HG03565 (cell line): ENCODE measurements around the gene PHIP.

Source experiments
- ATAC-seq: cut with Tn5 transposase; IDR thresholded peaks from one replicate; pipeline ENCODE4 v1.9.1; 2021; ENCODE audit warnings: mild to moderate bottlenecking, moderate library complexity; ENCODE audit not compliant: unreplicated experiment

Gene PHIP

GRCh38 chr6:79011940-79012339 lies 66.1 kb downstream of the PHIP start:
- no peak for ATAC-seq

DNA sequence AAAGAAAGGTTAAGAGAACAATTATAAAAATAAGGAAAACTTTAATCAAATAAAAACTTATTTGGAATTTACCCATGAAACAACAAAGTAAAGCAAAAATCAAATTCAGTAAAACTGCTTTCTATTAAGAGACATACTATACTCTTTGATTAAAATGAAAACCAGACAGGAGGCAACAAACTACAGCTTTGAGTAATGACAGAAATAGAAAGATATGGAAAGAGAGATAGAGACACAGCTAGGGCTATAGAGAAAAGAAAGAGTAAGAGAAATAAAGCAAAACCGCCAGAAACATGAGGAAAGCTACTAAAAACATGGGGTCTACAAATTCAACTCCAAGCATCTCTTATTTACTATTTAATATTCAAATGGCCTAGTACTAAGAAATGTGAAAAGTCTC lies 67.6 kb downstream of the PHIP start:
- no peak for ATAC-seq

GRCh38 chr6:79009819-79010218 lies 68.2 kb downstream of the PHIP start:
- no peak for ATAC-seq

DNA sequence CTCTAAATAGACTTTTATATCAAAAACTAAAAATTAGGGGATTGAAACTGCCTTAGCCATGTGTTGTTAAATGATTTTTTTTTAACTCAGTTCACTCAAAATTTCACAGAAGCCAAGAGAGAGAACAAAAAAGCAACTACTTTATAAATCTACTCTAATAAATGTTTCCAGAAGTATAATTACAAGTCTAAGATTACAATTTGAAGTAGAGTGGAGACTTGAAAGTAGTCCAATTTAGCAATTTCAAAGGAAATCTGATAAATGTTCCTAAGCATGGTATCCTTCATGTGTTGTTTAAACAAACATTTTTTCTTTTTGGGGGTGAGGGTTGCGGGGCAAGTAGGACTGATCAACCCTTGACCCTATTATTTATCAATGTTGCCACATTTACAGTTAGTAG lies 72.6 kb downstream of the PHIP start:
- no peak for ATAC-seq

GRCh38 chr6:79005024-79005423 lies 73.0 kb downstream of the PHIP start:
- ATAC-seq: no peak

DNA sequence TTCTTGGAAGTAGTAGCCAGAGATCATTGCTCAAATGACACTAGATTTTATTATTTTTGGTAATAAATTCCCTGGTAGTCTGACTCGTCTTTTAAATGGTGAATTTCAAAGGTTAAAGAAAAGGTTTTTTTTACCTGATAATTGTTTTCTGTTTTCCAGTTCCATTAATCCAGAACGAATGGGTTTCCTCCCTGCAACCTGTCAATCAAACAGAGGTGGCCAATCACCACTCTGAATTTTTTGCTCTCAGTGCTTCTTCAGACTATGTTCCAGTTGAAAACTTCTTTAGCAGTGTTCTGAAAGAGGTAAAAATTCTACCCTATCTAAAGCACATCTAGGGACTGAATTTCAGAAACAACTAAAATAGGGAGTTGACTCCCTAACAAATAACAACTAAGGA lies 73.8 kb downstream of the PHIP start:
- no peak for ATAC-seq

- no peak for ATAC-seq
These were observed 76.6 kb downstream of the PHIP start for GRCh38 chr6:79001415-79001814.

DNA sequence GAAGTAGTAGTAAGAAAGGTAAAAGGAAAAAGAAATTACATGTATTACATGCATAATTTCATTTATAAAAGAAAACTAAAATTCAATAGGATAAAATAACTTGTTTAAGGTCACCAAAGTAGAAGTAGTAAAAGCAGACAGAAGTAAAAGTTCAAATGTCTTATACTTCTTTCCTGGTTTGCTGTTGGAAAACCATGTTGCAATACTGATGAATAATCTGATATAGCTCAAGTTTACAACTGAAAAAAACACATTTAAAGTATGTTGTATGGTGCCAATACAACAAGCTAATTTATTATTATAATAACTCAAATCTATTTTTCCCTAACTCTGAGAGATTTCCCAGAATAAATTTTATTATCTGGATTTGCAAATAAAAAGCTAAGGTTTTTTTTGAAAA lies 78.3 kb downstream of the PHIP start:
- ATAC-seq: no peak

GRCh38 chr6:78995946-78996345 lies 82.1 kb downstream of the PHIP start:
- ATAC-seq: no peak

DNA sequence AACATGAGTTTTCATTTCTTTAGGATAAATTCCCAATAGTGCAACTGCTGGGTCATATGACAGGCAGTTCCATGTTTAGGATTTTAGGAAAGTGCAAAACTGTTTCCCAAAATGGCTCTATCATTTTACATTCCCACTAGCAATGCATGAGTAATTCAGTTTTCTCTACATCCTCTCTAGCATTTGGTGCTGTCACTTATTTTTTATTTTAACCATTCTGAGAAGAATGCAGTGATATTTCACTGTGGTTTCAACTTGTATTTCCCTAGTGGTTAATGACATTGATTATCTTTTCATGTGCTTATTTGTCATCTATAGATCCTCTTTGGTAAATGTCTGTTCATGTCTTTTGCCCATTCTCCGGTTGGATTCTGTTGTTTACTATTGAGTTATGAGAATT lies 82.7 kb downstream of the PHIP start:
- ATAC-seq: no peak

DNA sequence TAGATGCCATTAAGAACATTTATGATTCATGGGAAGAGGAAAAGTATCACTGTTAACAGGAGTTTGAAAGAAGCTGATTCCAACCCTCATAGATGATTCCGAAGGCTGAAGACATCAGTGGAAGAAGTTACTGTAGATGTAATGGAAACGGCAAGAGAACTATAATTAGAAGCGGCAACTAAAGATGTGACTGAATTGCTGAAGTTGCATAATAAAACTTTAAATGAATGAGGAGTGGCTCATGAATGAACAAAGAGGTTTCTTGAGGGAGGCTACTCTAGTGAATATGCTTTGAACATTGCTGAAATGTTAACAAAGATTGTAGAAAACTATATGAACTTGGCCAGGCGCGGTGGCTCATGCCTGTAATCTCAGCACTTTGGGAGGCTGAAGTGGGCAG lies 84.1 kb downstream of the PHIP start:
- ATAC-seq: no peak

- ATAC-seq: no peak
These were observed 88.9 kb downstream of the PHIP start for GRCh38 chr6:78989191-78989590.

- no peak for ATAC-seq
These were observed 91.9 kb downstream of the PHIP start for GRCh38 chr6:78986161-78986560.

- ATAC-seq: no peak
These were observed 93.7 kb downstream of the PHIP start for GRCh38 chr6:78984225-78984950.

- ATAC-seq: no peak
These were observed 110.9 kb downstream of the PHIP start for GRCh38 chr6:78967191-78967590.

GRCh38 chr6:78966542-78966941 lies 111.5 kb downstream of the PHIP start:
- no peak for ATAC-seq

DNA sequence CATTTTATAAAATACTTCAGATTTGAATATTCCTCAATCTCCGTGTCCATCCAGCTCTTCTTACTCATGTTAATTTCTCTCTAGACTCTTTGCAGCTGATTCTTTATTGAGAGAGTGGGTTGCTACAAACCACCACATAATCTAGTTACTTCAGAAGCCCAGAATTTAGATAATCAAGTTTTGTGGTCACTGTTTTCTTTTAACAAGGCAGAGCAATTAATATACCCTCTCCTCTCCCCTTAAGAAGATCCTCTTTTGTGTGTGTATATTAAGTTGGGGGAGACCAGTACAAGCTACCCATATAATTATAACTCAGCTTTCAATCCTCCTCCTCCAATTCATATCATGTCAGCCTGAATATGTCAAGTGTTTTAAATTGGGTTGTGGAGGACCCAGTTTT lies 115.6 kb downstream of the PHIP start:
- ATAC-seq: no peak

- ATAC-seq: no peak
These were observed 123.3 kb downstream of the PHIP start for GRCh38 chr6:78954740-78955139.

DNA sequence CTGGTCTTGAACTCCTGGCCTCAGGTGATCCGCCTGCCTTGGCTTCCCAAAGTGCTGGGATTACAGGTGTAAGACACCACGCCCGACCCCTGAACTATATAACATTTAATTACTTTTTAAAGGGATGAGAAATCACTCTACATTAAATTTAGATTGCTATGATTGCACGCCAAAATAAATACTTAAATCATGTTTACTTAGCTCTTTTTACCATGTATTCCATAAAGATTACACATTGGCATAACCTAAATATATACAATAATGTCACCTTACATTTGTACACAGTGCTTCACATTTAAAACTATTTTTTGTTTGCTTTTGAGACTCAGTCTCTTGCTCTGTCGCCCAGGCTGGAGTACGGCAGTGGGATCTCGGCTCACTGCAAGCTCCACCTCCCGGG lies 124.3 kb downstream of the PHIP start:
- ATAC-seq: no peak

DNA sequence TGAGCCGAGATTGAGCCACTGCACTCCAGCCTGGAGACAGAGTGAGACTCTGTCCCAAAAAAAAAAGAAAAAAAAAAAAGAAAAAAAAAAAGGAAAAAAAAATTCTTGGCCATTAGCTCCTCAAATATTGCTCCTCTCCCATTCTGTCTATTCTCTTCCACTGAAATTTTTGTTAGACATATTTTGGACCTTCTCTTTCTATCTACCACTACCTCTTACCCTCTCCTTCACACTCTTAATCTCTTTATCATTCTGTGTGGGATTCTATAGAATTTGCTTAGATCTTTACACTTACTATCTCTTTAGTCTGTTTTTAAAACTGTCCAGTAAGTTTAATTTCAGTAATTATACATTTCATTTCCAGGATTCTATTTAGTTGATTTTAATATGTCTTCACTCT lies 125.7 kb downstream of the PHIP start:
- no peak for ATAC-seq

GRCh38 chr6:78948785-78949184 lies 129.3 kb downstream of the PHIP start:
- no peak for ATAC-seq

DNA sequence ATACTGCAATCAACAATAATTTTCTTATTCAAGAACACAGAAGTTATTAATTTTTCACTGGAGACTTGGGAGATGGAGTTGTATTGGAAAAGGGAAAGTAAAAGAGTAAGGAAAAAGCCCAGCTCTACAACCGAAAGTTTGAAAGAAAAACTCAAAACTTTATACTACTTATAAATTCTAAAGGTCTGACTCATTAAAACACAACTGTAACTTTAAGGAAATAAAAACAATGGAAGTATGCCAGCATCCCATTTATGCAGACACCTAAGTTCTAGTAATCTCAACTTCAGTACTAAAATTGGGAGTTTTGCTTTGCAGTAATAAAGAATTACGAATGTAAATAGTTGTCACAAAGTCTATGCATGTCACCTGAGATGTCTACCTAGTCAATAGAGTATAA lies 130.1 kb downstream of the PHIP start:
- ATAC-seq: no peak

DNA sequence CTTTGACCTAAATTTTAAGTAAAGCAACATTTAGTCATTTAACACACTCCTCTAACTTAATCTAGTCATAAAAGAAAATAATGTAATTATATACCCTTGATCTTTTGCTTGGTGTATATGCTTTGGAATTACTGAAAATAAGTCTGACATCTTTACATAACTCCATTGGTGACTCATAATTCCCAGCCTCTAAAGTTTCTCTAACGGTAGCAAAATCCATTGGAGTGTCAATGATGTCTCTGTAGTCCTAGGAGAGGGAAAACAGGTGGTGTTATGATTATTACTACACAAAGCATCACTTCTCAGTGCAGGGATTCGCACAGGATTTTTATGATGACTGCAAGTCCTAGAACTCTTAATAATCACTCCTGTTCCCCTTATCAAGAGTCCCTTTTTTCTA lies 130.5 kb downstream of the PHIP start:
- ATAC-seq: no peak
